ENCODE data around the gene GAS2L3.
A peak's percentile ranks its signal among the peaks of the same experiment; 100 is the strongest.
"Not testable (repeated sequence)": the region's sequence is repeated elsewhere in the genome, so short reads cannot be mapped to it uniquely, and the experiment has no call there.

The GAS2L3 gene

DNA sequence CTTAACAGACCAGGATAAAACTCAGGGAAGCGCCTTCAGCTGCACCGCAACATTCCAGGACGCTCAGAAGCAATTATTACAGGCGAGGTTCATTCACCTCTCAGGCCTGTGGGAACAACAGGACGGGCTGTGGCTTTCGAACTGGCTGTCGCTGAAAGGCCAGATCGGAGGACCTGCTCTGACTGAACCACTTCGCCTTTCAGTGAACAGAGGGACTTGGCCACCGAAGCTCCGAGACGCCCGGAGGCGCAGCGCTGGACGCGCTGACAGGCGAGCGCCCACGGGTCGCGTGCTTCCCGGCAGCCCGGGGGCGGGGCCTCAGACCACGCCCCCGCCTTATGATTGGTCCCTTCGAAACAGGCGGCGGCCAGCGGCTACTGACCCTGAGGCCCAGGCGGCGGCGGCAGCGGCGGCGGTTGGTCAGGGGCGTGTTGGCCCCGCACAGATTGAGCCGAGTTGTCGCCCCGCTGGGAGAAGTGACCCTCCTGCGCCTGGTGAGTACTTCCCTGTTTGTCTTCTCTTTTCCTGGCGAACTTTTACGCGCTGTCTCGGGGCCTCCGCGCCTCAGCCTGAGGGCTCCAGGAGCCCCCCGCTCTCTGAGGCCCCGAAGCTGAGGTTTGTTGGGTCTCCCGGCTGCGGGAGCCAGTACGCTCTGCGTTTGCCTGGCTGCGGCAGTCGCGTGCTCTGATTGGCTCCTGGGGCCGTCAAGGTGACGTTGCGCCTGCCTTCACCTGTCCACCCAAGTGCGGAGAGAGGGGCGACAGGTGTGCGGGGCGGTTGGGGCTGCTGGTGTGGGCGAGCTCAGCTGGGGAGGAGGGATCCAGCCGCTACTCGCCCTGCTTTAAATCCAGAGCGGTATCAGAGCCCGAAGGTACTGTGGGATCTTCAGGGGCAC, at the start of gene GAS2L3:
TSS of gene GAS2L3 (plus strand) at position 393 of the 895 bp plus-strand sequence. CDS start 21,221 bp downstream, outside the sequence.
- DNase-seq (ENCODE audit: low spot score), result peak; percentile 92

DNA sequence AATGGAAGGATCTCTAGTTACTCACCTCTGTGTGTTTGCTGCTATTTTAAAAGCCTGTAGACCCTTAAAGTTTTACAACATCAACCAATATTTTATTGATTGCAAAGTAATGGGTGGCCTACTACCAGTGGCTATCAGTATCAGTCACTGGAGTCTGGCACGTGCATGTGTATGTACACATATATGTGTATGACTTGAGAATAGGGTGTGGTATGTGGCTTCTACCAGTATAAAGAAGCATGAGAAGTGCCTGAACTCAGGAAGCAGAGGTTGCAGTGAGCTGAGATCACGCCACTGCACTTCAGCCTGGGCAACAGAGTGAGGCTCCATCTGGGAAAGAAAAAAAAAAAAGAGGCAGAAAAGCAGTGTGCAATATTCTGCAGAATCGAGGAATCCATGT, 45.5 kb upstream of the GAS2L3 start:
- no peak for DNase-seq (ENCODE audit: low spot score)

GRCh38 chr12:100528471-100529127, 44.9 kb upstream of the GAS2L3 start:
- no peak for DNase-seq (ENCODE audit: low spot score)

GRCh38 chr12:100529756-100530350, 43.6 kb upstream of the GAS2L3 start:
- DNase-seq (ENCODE audit: low spot score), result no peak

GRCh38 chr12:100533376-100533775, 40.1 kb upstream of the GAS2L3 start:
- DNase-seq (ENCODE audit: low spot score), result no peak

- no peak for DNase-seq (ENCODE audit: low spot score)
Observed at GRCh38 chr12:100534625-100535227, 38.8 kb upstream of the GAS2L3 start.

GRCh38 chr12:100539202-100539601, 34.3 kb upstream of the GAS2L3 start:
- peak; percentile 51 for DNase-seq (ENCODE audit: low spot score)

- DNase-seq (ENCODE audit: low spot score), result no peak
Observed at GRCh38 chr12:100544165-100544564, 29.3 kb upstream of the GAS2L3 start.

GRCh38 chr12:100545092-100545491, 28.4 kb upstream of the GAS2L3 start:
- DNase-seq (ENCODE audit: low spot score), result no peak

DNA sequence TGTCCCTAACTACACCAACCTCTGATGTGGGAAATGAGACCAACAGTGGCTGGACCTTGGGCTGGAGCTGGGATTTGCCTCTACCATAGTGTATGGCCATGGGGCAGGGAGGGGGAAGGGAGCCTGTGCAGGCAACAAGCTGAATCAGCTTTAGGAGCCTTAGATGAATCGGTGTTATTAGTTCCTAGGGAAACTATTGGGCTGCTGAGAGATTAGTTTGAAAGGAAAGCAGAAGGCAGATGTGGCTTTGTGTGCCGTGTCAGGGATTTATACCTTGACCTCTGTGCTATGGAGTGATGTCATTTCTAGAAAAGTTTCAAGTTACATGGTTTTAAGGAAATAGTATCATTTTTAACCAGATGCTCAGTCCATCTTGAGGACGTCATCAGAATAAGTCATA, 19.5 kb upstream of the GAS2L3 start:
- no peak for DNase-seq (ENCODE audit: low spot score)

DNA sequence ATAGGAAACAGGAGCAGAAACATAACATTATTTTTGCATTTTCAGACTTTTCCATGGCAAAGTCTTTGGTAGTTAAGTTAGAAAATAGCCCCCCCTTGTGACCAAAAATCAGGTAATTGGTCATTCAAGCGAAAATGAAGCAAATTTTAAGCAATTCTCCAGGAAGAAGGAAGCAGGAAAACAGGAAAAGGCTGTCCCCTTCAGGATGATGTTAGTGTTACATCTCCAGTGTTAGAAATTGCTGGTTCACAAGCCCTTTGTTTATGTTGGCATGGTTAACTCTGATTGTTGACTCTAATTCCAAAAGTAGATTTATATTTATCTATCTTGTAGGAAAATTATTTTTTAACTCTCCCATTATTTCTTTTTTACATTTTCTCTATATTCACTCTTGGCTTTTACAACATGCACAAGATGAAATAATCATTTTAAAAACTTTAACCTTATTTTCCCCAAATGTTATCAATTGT, 18.8 kb upstream of the GAS2L3 start:
- DNase-seq (ENCODE audit: low spot score), result peak; percentile 90

- no peak for DNase-seq (ENCODE audit: low spot score)
Observed at GRCh38 chr12:100555722-100556121, 17.8 kb upstream of the GAS2L3 start.

- DNase-seq (ENCODE audit: low spot score), result no peak
Observed at GRCh38 chr12:100557357-100557756, 16.1 kb upstream of the GAS2L3 start.

- not testable (repeated sequence) for DNase-seq (ENCODE audit: low spot score)
Observed at GRCh38 chr12:100559261-100559660, 14.2 kb upstream of the GAS2L3 start.

DNA sequence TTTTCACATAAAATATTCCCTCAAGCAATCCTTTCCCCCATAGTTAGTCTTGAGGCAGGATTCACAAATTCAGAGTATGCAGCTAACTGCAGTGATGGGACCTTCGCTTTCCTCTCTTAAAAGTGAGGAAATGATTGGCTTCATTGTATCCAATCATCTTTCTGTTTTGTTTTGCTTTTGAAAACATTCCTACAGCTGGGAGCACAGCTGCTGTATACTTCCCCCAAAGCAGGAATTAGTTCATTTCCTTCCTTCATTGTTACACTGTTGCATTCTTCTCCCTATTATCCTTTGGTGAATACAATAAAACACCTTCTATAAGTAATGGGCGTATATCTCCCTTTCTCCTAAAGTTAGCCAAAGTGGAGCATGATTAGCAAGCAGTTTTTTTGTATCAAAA, 9.4 kb upstream of the GAS2L3 start:
- no peak for DNase-seq (ENCODE audit: low spot score)

GRCh38 chr12:100564905-100565467, 8.5 kb upstream of the GAS2L3 start:
- no peak for DNase-seq (ENCODE audit: low spot score)

- no peak for DNase-seq (ENCODE audit: low spot score)
Observed at GRCh38 chr12:100565987-100566545, 7.4 kb upstream of the GAS2L3 start.

GRCh38 chr12:100566887-100567637, 6.4 kb upstream of the GAS2L3 start:
- no peak for DNase-seq (ENCODE audit: low spot score)

GRCh38 chr12:100567945-100568344, 5.5 kb upstream of the GAS2L3 start:
- no peak for DNase-seq (ENCODE audit: low spot score)

- DNase-seq (ENCODE audit: low spot score), result no peak
Observed at GRCh38 chr12:100572184-100572583, 1.3 kb upstream of the GAS2L3 start.
